IMR-90 (cell line): Measurements from ENCODE around the gene WDR5. TPM values are rescaled to one million over a fixed set of nuclear protein-coding genes. Genes with fewer than 3 reads are reported as not detected.

ENCODE experiments used
- ATAC-seq: fragments of 200-7000 bp; cut with Tn5 transposase; 2 replicates; pipeline ENCODE4 v1.9.1; 2020; ENCODE audit warnings: low read depth, mild to moderate bottlenecking, moderate library complexity
- BruUV-seq: library from RNA; stranded (reverse); fragments of 400-500 nt; replicated peaks from 2 replicates; lab custom pipeline; 2021; lab: Mats Ljungman, UMichigan
- CTCF ChIA-PET: fragments of 300-600 bp; formaldehyde crosslinking; extraction: SDS; loops from one replicate; lab custom pipeline; 2021; ENCODE audit warnings: antibody characterized with exemption; lab: Yijun Ruan, JAX
- POLR2A ChIA-PET: fragments of 300-600 bp; sonication (Branson Sonifier 250); formaldehyde crosslinking; loops from one replicate; lab custom pipeline; 2022; ENCODE audit warnings: antibody characterized with exemption; ENCODE audit not compliant: unreplicated experiment; lab: Charles Lee
- DNase-seq: peaks from one replicate; pipeline ENCODE4 v3.0.0; 2013
- H2AFZ ChIP-seq: replicated peaks from 2 replicates; pipeline ENCODE3; 2013; ENCODE audit warnings: low read length, mild to moderate bottlenecking; ENCODE audit not compliant: poor library complexity
- H2AK5ac ChIP-seq: 2 replicates; pipeline ENCODE4 v1.6.1; 2013; ENCODE audit warnings: low read depth, low read length, inconsistent platforms
- H2AK9ac ChIP-seq: replicated peaks from 2 replicates; pipeline ENCODE3; 2013; ENCODE audit warnings: mild to moderate bottlenecking, low read depth, low read length, moderate library complexity; ENCODE audit not compliant: poor library complexity
- H2BK120ac ChIP-seq: 2 replicates; pipeline ENCODE4 v1.6.1; 2013; ENCODE audit warnings: low read depth, low read length, inconsistent platforms
- H2BK15ac ChIP-seq: 3 replicates; pipeline ENCODE4 v1.6.1; 2013; ENCODE audit warnings: low read depth, low read length, inconsistent platforms
- H2BK20ac ChIP-seq: 2 replicates; pipeline ENCODE4 v1.6.1; 2013; ENCODE audit warnings: low read depth, mild to moderate bottlenecking, inconsistent platforms, low read length, moderate library complexity
- H2BK5ac ChIP-seq: 2 replicates; pipeline ENCODE4 v1.6.1; 2013; ENCODE audit warnings: mild to moderate bottlenecking, low read depth, low read length, inconsistent platforms; ENCODE audit not compliant: poor library complexity, severe bottlenecking
- H3K14ac ChIP-seq: replicated peaks from 2 replicates; pipeline ENCODE4 v1.6.1; 2013; ENCODE audit warnings: low read depth, low read length, inconsistent platforms
- H3K18ac ChIP-seq: 2 replicates; pipeline ENCODE4 v1.6.1; 2013; ENCODE audit warnings: low read depth, low read length, control low read depth
- H3K23ac ChIP-seq: 2 replicates; pipeline ENCODE4 v1.6.1; 2013; ENCODE audit warnings: low read depth, low read length, inconsistent platforms
- H3K27ac ChIP-seq: 2 replicates; pipeline ENCODE4 v1.5.1; 2013; ENCODE audit warnings: mild to moderate bottlenecking, control low read depth, low read length; ENCODE audit not compliant: insufficient read depth
- H3K27me3 ChIP-seq: 2 replicates; pipeline ENCODE4 v1.6.1; 2013; ENCODE audit warnings: low read length; ENCODE audit not compliant: control insufficient read depth, insufficient read depth
- H3K36me3 ChIP-seq: 2 replicates; pipeline ENCODE4 v1.6.1; 2013; ENCODE audit warnings: low read length, mixed read lengths; ENCODE audit not compliant: control insufficient read depth, insufficient read depth
- H3K4ac ChIP-seq: 2 replicates; pipeline ENCODE4 v1.6.1; 2013; ENCODE audit warnings: low read depth, low read length, inconsistent platforms
- H3K4me1 ChIP-seq: 2 replicates; pipeline ENCODE4 v1.6.1; 2013; ENCODE audit warnings: low read length, mixed read lengths; ENCODE audit not compliant: control insufficient read depth, insufficient read depth
- H3K4me2 ChIP-seq: 2 replicates; pipeline ENCODE4 v1.6.1; 2013; ENCODE audit warnings: low read depth, mild to moderate bottlenecking, control low read depth, low read length, moderate library complexity
- H3K4me3 ChIP-seq: 2 replicates; pipeline ENCODE4 v1.5.1; 2013; ENCODE audit warnings: low read depth, mild to moderate bottlenecking, control low read depth, low read length, moderate library complexity; ENCODE audit not compliant: insufficient read depth
- H3K56ac ChIP-seq: 2 replicates; pipeline ENCODE4 v1.6.1; 2013; ENCODE audit warnings: low read length, inconsistent platforms; ENCODE audit not compliant: insufficient read depth; ENCODE audit errors: extremely low read depth
- H3K79me1 ChIP-seq, 2 experiments: 2 replicates each; pipeline ENCODE4 v1.6.1; 2013; ENCODE audit warnings: low read length in 2 of 2, inconsistent platforms in 1 of 2, low read depth in 1 of 2
- H3K9ac ChIP-seq: 2 replicates; pipeline ENCODE4 v1.6.1; 2013; ENCODE audit warnings: low read depth, low read length, control low read depth
- H3K9me1 ChIP-seq: 2 replicates; pipeline ENCODE4 v1.6.1; 2013; ENCODE audit warnings: low read length, inconsistent platforms; ENCODE audit not compliant: insufficient read depth
- H3K9me3 ChIP-seq: 2 replicates; pipeline ENCODE4 v1.6.1; 2013; ENCODE audit warnings: low read length; ENCODE audit not compliant: control insufficient read depth, insufficient read depth
- H4K20me1 ChIP-seq: 2 replicates; pipeline ENCODE4 v1.6.1; 2013; ENCODE audit warnings: low read length, inconsistent platforms; ENCODE audit not compliant: insufficient read depth
- H4K5ac ChIP-seq: 2 replicates; pipeline ENCODE4 v1.6.1; 2013; ENCODE audit warnings: mild to moderate bottlenecking, low read depth, low read length, control low read depth
- H4K8ac ChIP-seq, 2 experiments: 2 replicates each; pipeline ENCODE4 v1.6.1; 2013; ENCODE audit warnings: low read depth in 2 of 2, low read length in 2 of 2, control low read depth in 1 of 2, inconsistent platforms in 1 of 2
- H4K91ac ChIP-seq: 2 replicates; pipeline ENCODE4 v1.6.1; 2013; ENCODE audit warnings: low read depth, low read length, inconsistent platforms; ENCODE audit not compliant: insufficient read depth
- BHLHE40 ChIP-seq: fragments of 150-350 bp; IDR thresholded peaks from 2 replicates; pipeline ENCODE4 v1.6.1; 2016; ENCODE audit warnings: mild to moderate bottlenecking, low read depth, low read length
- CEBPB ChIP-seq: IDR thresholded peaks from 2 replicates; pipeline ENCODE4 v1.6.1; 2012; ENCODE audit warnings: low read depth, low read length, improper control_type of control experiment
- CTCF ChIP-seq: conservative IDR thresholded peaks from 2 replicates; pipeline ENCODE4 v1.5.1; 2012; ENCODE audit warnings: mild to moderate bottlenecking, low read depth, low read length, improper control_type of control experiment
- ELK1 ChIP-seq: fragments of 150-350 bp; IDR thresholded peaks from 2 replicates; pipeline ENCODE4 v1.6.1; 2016; ENCODE audit warnings: low read depth, mild to moderate bottlenecking, low read length, moderate library complexity, borderline replicate concordance
- FOS ChIP-seq: fragments of 150-350 bp; IDR thresholded peaks from 2 replicates; pipeline ENCODE4 v1.6.1; 2016; ENCODE audit warnings: low read depth, low read length
- MAFK ChIP-seq: IDR thresholded peaks from 2 replicates; pipeline ENCODE4 v1.6.1; 2012; ENCODE audit warnings: low read depth, low read length, improper control_type of control experiment
- MAZ ChIP-seq: IDR thresholded peaks from 2 replicates; pipeline ENCODE4 v1.6.1; 2012; ENCODE audit warnings: low read depth, mild to moderate bottlenecking, low read length, improper control_type of control experiment, moderate library complexity, borderline replicate concordance
- MXI1 ChIP-seq: IDR thresholded peaks from 2 replicates; pipeline ENCODE4 v1.6.1; 2012; ENCODE audit warnings: low read depth, mild to moderate bottlenecking, low read length, moderate library complexity, borderline replicate concordance
- POLR2A ChIP-seq: IDR thresholded peaks from 2 replicates; pipeline ENCODE4 v1.6.1; 2012; ENCODE audit warnings: mild to moderate bottlenecking, low read depth, low read length
- RCOR1 ChIP-seq: IDR thresholded peaks from 2 replicates; pipeline ENCODE4 v1.6.1; 2012; ENCODE audit warnings: mild to moderate bottlenecking, low read length, improper control_type of control experiment; ENCODE audit not compliant: insufficient replicate concordance
- RFX5 ChIP-seq: IDR thresholded peaks from 2 replicates; pipeline ENCODE4 v1.8.0; 2012; ENCODE audit warnings: low read depth, mild to moderate bottlenecking, low read length, moderate library complexity
- SMC3 ChIP-seq: fragments of 150-350 bp; IDR thresholded peaks from 2 replicates; pipeline ENCODE4 v1.6.1; 2016; ENCODE audit warnings: low read depth, mild to moderate bottlenecking, antibody characterized with exemption, low read length, moderate library complexity
- USF2 ChIP-seq: fragments of 150-350 bp; IDR thresholded peaks from 2 replicates; pipeline ENCODE4 v1.6.1; 2017; ENCODE audit warnings: mild to moderate bottlenecking, antibody characterized with exemption, low read length, low read depth
- WGBS, 2 experiments: methylation state at CpG; one replicate each; pipeline versions ENCODE4 v1.1.5 to v1.1.7; 2013; ENCODE audit warnings: missing lambda C conversion rate in 2 of 2; ENCODE audit not compliant: insufficient read length in 1 of 2; ENCODE audit errors: extremely low coverage in 2 of 2; 5-methylcytosine and 5-hydroxymethylcytosine counted together
- dilution Hi-C: fragments of 300-500 bp; cut with HindIII; formaldehyde crosslinking; loops from one replicate; pipeline ENCODE4 v1.14.3; 2018; ENCODE audit warnings: low sequenced_read_pairs; ENCODE audit not compliant: unreplicated experiment
- in situ Hi-C: fragments of 300-500 bp; cut with MboI; formaldehyde crosslinking; loops from 3 replicates; pipeline ENCODE4 v1.14.3; 2019; ENCODE audit warnings: low sequenced_read_pairs, inconsistent platforms, mixed read lengths
- intact Hi-C: fragments of 100-400 bp; cut with micrococcal nuclease; formaldehyde crosslinking; loops from 2 replicates; pipeline ENCODE4 v1.10.0; 2022
- polyA plus RNA-seq, 3 experiments: library from polyadenylated mRNA; depleted of rRNA; stranded (reverse); fragments of >200 nt; gene quantifications; 2 replicates each; pipeline ENCODE4 v1.2.3, GENCODE V29; 2012; ENCODE audit warnings: low replicate concordance in 1 of 3
- total RNA-seq: library from RNA; depleted of rRNA; stranded (reverse); fragments of >200 nt; gene quantifications from 2 replicates; pipeline ENCODE4 v1.2.3, GENCODE V29; 2012

The WDR5 gene
- total and polyA plus RNA-seq, 2 of the 4 experiments (the other 2 are of a cell fraction): 18.3 to 26.6 TPM

GRCh38 chr9:134166374-134166773 lies 30.5 kb downstream of the WDR5 start:
- Histone ChIP-seq H4K5ac (no peak overlapping the region), H3K4ac (peak overlapping the region; percentile 25; the same call in 1 of the 2 replicates), H3K27ac (no peak overlapping the region), H3K9ac (no peak overlapping the region), H3K14ac (no peak overlapping the region), H3K4me1 (peaks cover 5% of the 10 kb centered on the region), H2BK5ac (no peak overlapping the region), H2BK120ac (peak overlapping the region; percentile 24), H3K23ac (no peak overlapping the region), H2AK9ac (no peak overlapping the region), H4K20me1 (no peaks in the 10 kb centered on the region), H3K9me1 (peaks cover 16% of the 10 kb centered on the region; the same call in 1 of the 2 replicates), H3K18ac (no peak overlapping the region), H3K9me3 (no peaks in the 10 kb centered on the region), H2BK20ac (no peak overlapping the region; the same call in 1 of the 2 replicates), H3K27me3 (no peaks in the 10 kb centered on the region), H3K36me3 (no peaks in the 10 kb centered on the region), H4K8ac (no peak overlapping the region), H3K79me1 (peaks cover 0 to 8% of the 10 kb centered on the region in 2 experiments; a peak in 2 of 4 replicates), H3K4me3 (no peak overlapping the region), H2AK5ac (peak overlapping the region; percentile 79), H4K91ac (no peak overlapping the region), H3K4me2 (no peak overlapping the region), H3K56ac (no peak overlapping the region), H2AFZ (no peak overlapping the region), H2BK15ac (no peak overlapping the region)
- POLR2A ChIA-PET: no interaction called here
- WGBS, 2 experiments: 95% methylated on average over 8 of the region's 13 CpGs; no CpG with 5 or more reads in 1 of the 2 experiments
- dilution Hi-C loops: no loop called here
- CTCF ChIA-PET: no interaction called here
- TF ChIP-seq CEBPB (no peak), FOS (no peak), POLR2A (no peak), BHLHE40 (no peak), RFX5 (no peak), MXI1 (no peak), ELK1 (no peak), MAFK (no peak), CTCF (no peak), SMC3 (no peak), MAZ (no peak), RCOR1 (no peak), USF2 (no peak)
- intact Hi-C loops: loop anchor here (5.0 to 10.0 kb wide), 2 partner anchors 478 to 561 kb away; partner anchors contain the start of gene COL5A1
- in situ Hi-C loops: loop anchor here (5.0 to 10.0 kb wide), 3 partner anchors 156 to 498 kb away; no protein-coding TSS in a partner anchor
- no peak for DNase-seq
- BruUV-seq: no TSS peak
- ATAC-seq: no peak
